NK-92 (cell line): ENCODE data around the gene ZBTB7B.

Source experiments
- DNase-seq: peaks from one replicate; lab custom pipeline; 2025; ENCODE audit not compliant: unreplicated experiment; lab: John Stamatoyannopoulos, UW

Gene ZBTB7B

DNA sequence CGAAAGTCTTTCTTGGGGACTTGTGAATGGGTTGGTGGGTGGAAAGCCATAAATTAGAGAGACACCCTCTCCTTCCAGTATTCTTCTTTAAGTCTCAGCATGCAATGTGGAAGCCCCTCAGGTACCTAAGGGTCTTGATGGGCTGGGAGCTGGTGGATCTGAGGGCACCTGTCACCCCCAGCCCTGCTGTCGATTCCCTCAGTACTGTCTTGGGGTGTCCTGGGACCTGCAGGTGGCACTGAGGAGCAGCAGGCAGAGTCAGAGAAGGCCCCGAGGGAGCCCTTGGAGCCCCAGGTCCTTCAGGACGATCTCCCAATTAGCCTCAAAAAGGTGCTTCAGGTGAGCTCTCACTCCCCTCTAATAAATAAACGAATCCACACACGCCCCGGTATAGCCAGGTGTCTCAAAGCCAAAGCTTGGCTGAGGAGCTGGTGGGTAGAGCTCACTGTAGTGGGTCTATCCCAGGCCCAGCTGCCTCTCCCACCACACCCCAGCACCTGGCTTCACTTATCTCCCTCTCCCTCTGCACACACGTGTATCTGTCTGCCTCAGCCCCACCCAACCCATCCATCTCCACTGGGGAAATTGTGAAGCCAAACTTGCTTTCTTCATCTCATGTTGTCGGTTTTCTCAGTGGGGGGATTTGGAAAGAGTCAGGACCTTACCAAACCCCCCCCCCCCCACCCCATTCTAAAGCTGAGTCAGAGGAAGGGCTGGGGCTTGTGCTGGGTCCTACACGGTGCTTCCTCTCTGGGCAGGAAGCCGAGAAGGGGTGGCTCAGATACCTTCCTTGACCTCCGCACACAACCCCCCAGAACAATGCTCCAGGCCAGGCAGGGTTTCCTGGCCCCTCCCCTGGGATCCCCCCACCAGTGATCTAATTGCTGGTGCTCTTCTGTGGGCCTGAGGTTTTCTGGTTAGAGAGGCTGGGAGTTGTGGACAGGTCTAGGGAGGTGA is 50.1 kb downstream of the ZBTB7B start:
- DNase-seq: no peak

DNA sequence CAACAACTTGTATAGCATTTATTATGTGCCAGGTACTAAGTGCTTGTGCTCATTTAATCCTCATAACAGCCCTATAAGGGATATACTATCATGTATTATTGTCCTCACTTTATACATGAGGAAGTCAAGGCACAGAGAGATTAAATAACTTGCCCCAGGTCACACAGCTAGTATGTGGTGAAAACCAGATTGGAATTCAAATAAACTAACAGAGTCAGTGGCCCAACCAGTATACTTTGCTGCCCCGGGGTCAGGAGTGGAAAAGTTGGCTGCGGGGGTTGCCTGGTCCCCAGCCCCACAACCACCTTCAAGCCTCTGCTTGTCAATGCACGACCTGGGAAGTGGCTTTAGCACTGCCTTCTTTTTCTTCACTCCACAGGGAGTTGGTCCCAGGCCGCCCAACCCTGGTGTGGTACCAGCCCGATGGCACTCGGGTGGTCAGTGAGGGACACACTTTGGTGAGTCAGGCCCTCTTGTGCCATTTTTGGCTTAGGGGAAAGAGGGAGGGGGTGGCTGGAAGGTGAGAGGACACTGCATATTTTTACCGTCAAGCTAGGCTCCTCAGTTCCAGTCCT is 51.0 kb downstream of the ZBTB7B start:
- DNase-seq: no peak

DNA sequence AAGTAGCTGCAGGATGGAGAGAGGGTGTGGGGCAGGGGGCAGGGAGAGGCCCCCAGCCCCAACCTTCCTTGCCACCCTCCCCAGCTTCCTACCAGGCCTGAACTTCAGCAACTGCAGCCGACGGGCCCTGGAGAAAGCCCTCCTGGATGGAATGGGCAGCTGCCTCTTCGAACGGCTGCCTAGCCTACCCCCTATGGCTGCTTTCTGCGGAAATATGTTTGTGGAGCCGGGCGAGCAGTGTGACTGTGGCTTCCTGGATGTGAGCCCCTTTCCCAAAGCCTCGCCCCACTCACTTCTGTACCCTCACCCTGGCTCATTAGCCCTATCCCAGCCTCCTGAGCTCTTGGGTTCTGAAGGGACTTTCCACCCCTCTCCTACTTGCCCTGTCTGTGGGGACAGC is 54.5 kb downstream of the ZBTB7B start:
- DNase-seq: no peak

DNA sequence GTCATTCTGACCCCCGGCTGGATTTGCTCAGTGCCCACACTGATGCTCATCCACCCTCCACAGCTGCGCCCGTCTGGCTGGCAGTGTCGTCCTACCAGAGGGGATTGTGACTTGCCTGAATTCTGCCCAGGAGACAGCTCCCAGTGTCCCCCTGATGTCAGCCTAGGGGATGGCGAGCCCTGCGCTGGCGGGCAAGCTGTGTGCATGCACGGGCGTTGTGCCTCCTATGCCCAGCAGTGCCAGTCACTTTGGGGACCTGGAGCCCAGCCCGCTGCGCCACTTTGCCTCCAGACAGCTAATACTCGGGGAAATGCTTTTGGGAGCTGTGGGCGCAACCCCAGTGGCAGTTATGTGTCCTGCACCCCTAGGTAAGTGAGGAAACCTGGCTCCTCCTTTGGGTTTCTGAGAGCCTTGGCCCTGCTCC is 55.2 kb downstream of the ZBTB7B start:
- DNase-seq: no peak

DNA sequence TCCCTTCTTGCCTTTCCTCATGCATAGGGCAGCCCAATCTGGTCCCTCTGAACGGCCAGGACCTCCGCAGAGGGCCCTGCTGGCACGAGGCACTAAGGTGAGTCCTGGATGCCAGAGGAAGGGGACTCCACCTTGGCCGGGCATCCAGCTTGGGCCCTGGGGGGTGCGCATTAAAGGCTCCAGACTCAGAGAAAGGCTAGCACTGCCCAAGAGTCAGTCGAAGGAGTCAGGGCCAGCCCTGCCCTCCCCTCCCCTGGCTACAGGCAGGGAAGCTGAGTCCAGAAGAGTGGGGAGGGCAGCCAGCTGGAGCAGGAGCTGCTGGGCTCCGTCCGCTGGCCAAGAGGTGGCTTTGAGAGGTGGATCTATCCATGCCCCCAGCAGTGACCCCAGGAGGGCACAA is 58.1 kb downstream of the ZBTB7B start:
- no peak for DNase-seq

DNA sequence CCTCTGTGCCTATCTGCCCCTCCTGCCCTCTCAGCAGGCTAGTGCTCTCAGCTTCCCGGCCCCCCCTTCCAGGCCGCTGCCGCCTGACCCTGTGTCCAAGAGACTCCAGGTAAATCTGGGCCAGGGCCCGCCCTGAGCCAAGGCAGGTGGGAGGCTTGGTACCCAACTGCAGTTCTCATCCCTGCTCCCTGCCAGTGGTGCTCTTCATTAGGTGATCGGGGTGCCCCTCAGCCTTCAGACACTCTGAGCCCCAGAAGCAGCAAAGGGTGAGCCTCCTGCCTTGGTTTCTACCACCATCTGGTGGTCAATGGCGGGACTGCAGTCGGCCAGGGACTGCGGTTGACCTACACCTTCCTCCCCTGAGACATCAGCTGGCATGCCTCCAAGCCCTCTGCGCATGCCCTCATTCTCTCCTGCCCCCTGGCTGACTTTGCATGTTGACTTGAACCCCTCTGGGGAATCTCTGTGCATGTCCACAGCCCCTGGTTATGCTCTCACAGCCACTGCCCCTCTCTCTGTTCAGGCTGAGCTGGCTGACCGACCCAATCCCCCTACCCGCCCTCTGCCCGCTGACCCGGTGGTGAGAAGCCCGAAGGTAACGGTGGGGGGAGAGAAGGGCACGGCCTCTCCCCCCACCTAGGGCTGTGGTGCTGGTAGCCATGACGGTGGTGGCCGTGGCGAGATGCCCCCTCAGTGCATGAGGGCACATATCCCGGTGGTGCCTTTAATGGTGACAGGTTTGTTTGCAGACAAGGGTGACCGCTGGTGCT is 59.0 kb downstream of the ZBTB7B start:
- DNase-seq: peak; percentile 41

DNA sequence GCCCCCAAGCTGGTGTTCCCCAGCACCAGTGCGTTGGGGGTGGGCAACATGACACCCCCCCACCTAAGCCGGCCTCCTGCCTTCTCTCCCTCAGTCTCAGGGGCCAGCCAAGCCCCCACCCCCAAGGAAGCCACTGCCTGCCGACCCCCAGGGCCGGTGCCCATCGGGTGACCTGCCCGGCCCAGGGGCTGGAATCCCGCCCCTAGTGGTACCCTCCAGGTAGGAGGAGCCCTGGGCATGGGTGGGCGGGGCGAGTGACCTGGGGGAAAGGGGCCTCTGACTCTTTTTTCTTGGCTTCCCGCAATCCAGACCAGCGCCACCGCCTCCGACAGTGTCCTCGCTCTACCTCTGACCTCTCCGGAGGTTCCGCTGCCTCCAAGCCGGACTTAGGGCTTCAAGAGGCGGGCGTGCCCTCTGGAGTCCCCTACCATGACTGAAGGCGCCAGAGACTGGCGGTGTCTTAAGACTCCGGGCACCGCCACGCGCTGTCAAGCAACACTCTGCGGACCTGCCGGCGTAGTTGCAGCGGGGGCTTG is 59.6 kb downstream of the ZBTB7B start:
- no peak for DNase-seq

DNA sequence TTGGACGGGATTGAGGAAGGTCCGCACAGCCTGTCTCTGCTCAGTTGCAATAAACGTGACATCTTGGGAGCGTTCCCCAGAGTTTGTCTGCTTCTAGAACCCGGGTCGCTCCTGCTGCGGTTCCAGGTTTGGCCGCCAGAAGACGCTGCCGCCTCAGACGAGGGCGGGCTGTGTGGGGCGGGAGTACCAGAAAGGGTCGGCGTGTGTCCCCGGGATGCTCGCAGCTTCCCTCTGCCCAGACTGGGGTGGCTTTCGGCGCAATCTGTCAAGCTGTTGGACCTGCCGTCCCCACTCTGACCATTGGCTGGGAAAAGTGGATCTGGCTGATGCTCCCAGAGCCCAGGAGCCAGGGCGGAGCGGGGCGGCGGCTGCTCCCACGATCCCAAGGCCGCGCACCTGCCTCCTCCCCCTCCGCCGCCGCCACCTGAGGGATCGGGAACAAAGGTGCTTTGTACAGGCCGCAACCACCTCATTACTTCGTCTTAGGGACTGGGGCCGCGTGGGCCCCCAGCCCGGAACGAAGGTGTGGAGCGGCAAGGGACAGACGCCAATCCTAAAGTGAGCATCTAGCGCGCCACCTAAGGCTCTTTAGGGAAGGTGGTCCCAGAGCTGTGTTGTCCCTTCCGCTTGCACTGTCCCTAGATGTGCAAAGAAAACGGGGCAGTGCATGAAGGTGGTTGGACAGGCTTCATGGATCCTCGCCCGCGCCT is 60.3 kb downstream of the ZBTB7B start:
- no peak for DNase-seq

DNA sequence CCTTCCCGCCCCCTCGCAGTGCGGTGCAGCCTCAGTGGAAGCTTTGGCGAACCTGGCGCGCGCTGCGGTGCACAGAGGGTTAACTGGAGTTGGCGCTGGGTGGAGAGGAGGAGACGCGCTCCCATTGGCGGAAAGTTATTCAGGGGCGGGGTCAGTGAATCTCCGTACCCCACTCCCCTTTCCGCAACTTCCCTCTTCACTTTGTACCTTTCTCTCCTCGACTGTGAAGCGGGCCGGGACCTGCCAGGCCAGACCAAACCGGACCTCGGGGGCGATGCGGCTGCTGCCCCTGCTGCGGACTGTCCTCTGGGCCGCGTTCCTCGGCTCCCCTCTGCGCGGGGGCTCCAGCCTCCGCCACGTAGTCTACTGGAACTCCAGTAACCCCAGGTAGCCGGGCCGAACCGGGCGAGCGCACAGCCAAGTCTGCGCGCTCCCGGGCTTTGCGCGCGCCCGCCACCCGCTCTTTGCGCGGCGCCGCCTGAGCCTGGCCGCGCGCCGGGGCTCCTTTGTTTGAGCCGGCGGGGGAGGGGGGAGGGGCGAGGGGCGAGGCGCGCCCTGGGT is 61.0 kb downstream of the ZBTB7B start, which contains the start of gene EFNA4:
EFNA4 (plus strand) TSS at position 191 of the 561 bp plus-strand sequence; CDS start at position 275, 84 bp downstream.
- no peak for DNase-seq

DNA sequence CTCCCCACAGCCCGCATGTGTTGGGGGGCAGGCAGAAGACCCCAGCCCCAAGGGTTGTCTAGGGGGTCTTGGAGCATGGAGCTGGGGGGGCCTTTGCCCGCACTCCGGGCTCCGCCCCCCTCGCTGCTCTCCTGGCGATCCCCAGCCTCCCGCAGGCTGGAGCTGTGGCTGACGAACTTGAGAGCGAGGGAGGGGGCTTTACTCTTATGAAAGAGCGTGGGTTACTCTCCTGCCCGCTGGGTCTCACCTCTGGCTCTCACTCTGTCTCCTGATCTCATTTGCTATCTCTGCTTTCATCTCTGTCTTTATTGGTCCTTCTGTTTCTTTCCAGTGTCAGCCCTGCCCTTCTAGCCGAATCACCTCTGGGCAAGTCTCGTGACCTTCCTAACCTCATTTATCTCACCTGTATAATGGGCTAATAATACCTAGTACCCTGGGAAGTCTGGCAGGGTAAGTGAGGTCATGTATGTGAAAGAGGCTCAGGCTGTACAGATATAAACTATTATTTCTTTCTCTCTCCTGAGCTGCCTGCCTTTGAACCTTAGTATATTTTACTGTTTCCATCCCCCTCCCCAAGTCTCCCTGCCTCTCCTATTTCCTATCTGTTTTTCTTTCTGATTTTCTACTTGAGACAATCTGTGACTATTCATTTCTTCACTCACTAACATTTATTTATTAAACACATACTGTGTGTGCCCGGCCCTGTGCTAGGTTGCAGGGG is 61.7 kb downstream of the ZBTB7B start:
- no peak for DNase-seq

DNA sequence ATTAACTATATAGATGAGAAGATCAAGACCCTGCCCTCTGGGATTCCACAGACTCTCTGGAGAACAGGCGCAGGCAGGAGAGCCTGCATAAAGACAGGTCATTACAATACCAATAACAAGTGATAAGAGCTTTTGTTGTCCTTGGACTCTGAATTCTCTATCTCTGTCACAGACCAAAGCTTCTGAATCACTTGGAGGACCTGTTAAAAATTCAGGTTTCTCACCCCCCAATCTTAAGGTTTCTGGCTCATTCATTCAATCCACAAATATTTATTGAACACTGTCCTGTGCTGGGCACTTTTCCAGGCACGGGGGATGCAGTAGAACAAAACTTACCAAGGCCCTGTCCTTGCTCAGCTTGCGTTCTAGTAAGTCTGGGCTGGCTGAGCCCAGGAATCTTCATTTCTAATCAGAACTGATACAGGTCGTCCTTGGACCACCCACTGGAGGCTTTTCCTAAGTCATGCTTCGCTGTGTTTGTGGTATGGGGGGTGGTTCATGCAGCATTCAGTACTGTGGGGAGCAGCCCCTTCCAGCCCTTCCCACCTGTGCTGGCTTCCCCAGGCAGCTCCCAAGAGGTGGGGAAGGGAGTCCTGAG is 62.3 kb downstream of the ZBTB7B start:
- DNase-seq: no peak

DNA sequence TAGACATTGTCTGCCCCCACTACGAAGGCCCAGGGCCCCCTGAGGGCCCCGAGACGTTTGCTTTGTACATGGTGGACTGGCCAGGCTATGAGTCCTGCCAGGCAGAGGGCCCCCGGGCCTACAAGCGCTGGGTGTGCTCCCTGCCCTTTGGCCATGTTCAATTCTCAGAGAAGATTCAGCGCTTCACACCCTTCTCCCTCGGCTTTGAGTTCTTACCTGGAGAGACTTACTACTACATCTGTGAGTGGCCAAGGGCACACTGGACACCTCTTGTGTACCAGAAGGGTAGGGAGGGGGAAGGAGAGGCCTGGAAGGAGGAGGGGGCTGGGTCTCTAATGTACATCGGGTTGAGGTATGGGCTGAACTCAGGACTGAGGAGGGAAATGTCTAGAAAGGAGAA is 64.2 kb downstream of the ZBTB7B start:
- no peak for DNase-seq
